Lower leg skin (tissue), 3 donors: ENCODE data around the gene CAMTA1.

Experiments
- CTCF ChIP-seq, 3 donors: fragments of 450-650 bp; IDR thresholded peaks; one replicate each; pipeline ENCODE4 v1.5.1; 2016; ENCODE audit warnings: antibody characterized with exemption in 3 of 3, mild to moderate bottlenecking in 3 of 3, moderate library complexity in 2 of 3
- POLR2A ChIP-seq, 2 donors: fragments of 450-650 bp; IDR thresholded peaks; one replicate each; pipeline ENCODE4 v1.6.1; 2016 to 2017; ENCODE audit warnings: antibody characterized with exemption in 2 of 2, mild to moderate bottlenecking in 1 of 2, moderate library complexity in 1 of 2

GRCh38 chr1:7420098-7420445 lies 634.8 kb downstream of the CAMTA1 start:
- TF ChIP-seq CTCF (IDR thresholded peaks at IDR 0.05) (no peak), POLR2A (IDR thresholded peaks at IDR 0.05) (no peak)
